Activated CD8-positive, alpha-beta T cell treated with anti-CD3 and anti-CD28 coated beads, Interleukin-2, amount 10 ng/mL, durations not matched to agents 7 days and 5 days (primary cell): ENCODE measurements around the gene SLC16A7. TPM values are rescaled to one million over a fixed set of nuclear protein-coding genes. Genes with fewer than 3 reads are reported as not detected.

Experiments used
- ATAC-seq: fragments of 150-1000 bp; cut with Tn5 transposase; one replicate; pipeline ENCODE4 v1.10.0; 2021; ENCODE audit warnings: moderate library complexity
- CTCF ChIA-PET: fragments of 350-600 bp; sonication (Branson Sonifier 250); formaldehyde crosslinking; loops from one replicate; lab custom pipeline; 2021; ENCODE audit warnings: antibody characterized with exemption; lab: Charles Lee
- POLR2A ChIA-PET: fragments of 350-600 bp; sonication (Branson Sonifier 250); formaldehyde crosslinking; loops from one replicate; lab custom pipeline; 2021; ENCODE audit warnings: antibody characterized with exemption; lab: Charles Lee
- DNase-seq: peaks from one replicate; pipeline ENCODE4 v3.0.0-alpha.2; 2020
- H3K27ac Mint-ChIP-seq: one replicate; pipeline ENCODE4 v1.8.0; 2021; ENCODE audit warnings: mild to moderate bottlenecking, mixed read lengths
- H3K27me3 Mint-ChIP-seq: one replicate; pipeline ENCODE4 v1.8.0; 2021; ENCODE audit warnings: low read depth, mixed read lengths
- H3K36me3 Mint-ChIP-seq: one replicate; pipeline ENCODE4 v1.8.0; 2021; ENCODE audit warnings: low read depth, mixed read lengths
- H3K4me1 Mint-ChIP-seq: one replicate; pipeline ENCODE4 v1.8.0; 2021; ENCODE audit warnings: low read depth, mixed read lengths
- H3K4me3 Mint-ChIP-seq: one replicate; pipeline ENCODE4 v1.8.0; 2021; ENCODE audit warnings: mild to moderate bottlenecking, mixed read lengths
- H3K9me3 Mint-ChIP-seq: one replicate; pipeline ENCODE4 v1.8.0; 2022; ENCODE audit warnings: mixed read lengths; ENCODE audit not compliant: insufficient read depth
- total RNA-seq, 2 experiments: library from RNA; stranded (reverse); gene quantifications; one replicate each; pipeline ENCODE4 v1.2.3, GENCODE V29; 2021

Gene SLC16A7
- 10 to 100 TPM; 35.9 to 38.8 TPM for total RNA-seq

GRCh38 chr12:59595883-59596540 lies at the start of gene SLC16A7:
TSS of gene SLC16A7 (plus strand) at chr12:59596029. CDS start at chr12:59704802, 108,773 bp downstream.
- peak within 1 kb of the TSS; percentile 87 for H3K4me3 Mint-ChIP-seq
- ATAC-seq, result peak; percentile 58
- peak within 1 kb of the TSS; percentile 97 for H3K27ac Mint-ChIP-seq
- peaks cover 30% of the 10 kb centered on the region for H3K36me3 Mint-ChIP-seq
- POLR2A ChIA-PET, result interaction anchor here (0.7 to 1.8 kb wide), 7 partner anchors 10 to 150 kb away, joined by 3 to 4 read pairs (median 3); no protein-coding TSS in a partner anchor
- peaks cover 39% of the 10 kb centered on the region for H3K4me1 Mint-ChIP-seq
- H3K27me3 Mint-ChIP-seq, result no peaks in the 10 kb centered on the region
- DNase-seq, result peak; percentile 89
- H3K9me3 Mint-ChIP-seq, result no peaks in the 10 kb centered on the region
- CTCF ChIA-PET, result interaction anchor here (0.8 to 1.9 kb wide), 2 partner anchors 11 to 54 kb away, joined by 3 to 5 read pairs; no protein-coding TSS in a partner anchor

- no peak overlapping the region for H3K4me3 Mint-ChIP-seq
- H3K4me1 Mint-ChIP-seq, result peaks cover 7% of the 10 kb centered on the region
- no peaks in the 10 kb centered on the region for H3K27me3 Mint-ChIP-seq
- DNase-seq (no peak), ATAC-seq (no peak)
- H3K27ac Mint-ChIP-seq, result no peak overlapping the region
- POLR2A ChIA-PET, result no interaction called here
- H3K9me3 Mint-ChIP-seq, result no peaks in the 10 kb centered on the region
- CTCF ChIA-PET, result interaction anchor here (1.7 kb wide), 1 partner anchor 287 kb away, joined by 4 read pairs; no protein-coding TSS in a partner anchor
- no peaks in the 10 kb centered on the region for H3K36me3 Mint-ChIP-seq
Measured at GRCh38 chr12:59548930-59549329, 46.9 kb upstream of the SLC16A7 start.

- Mint-ChIP-seq H3K9me3 (no peaks in the 10 kb centered on the region), H3K36me3 (no peaks in the 10 kb centered on the region), H3K4me1 (no peaks in the 10 kb centered on the region), H3K27ac (no peak overlapping the region), H3K27me3 (peaks cover 2% of the 10 kb centered on the region), H3K4me3 (no peak overlapping the region)
- DNase-seq (no peak), ATAC-seq (no peak)
- ChIA-PET CTCF (no interaction called here), POLR2A (no interaction called here)
Measured at GRCh38 chr12:59559696-59560095, 36.1 kb upstream of the SLC16A7 start.

GRCh38 chr12:59570145-59570544 lies 25.7 kb upstream of the SLC16A7 start:
- ChIA-PET POLR2A (no interaction called here), CTCF (no interaction called here)
- H3K36me3 Mint-ChIP-seq, result no peaks in the 10 kb centered on the region

GRCh38 chr12:59574406-59574805 lies 21.4 kb upstream of the SLC16A7 start:
- ChIA-PET CTCF (no interaction called here), POLR2A (no interaction called here)
- no peak overlapping the region for H3K4me3 Mint-ChIP-seq
- H3K27ac Mint-ChIP-seq, result no peak overlapping the region
- no peaks in the 10 kb centered on the region for H3K27me3 Mint-ChIP-seq
- H3K4me1 Mint-ChIP-seq, result peaks cover 27% of the 10 kb centered on the region
- ATAC-seq (no peak), DNase-seq (no peak)
- no peaks in the 10 kb centered on the region for H3K9me3 Mint-ChIP-seq
- H3K36me3 Mint-ChIP-seq, result peaks cover 12% of the 10 kb centered on the region

More at GRCh38 chr12:59570145-59570544, 25.7 kb upstream of the SLC16A7 start:
- ATAC-seq (no peak), DNase-seq (no peak)
- peaks cover 3% of the 10 kb centered on the region for H3K27me3 Mint-ChIP-seq
- H3K9me3 Mint-ChIP-seq, result no peaks in the 10 kb centered on the region
- H3K27ac Mint-ChIP-seq, result no peak overlapping the region
- no peak overlapping the region for H3K4me3 Mint-ChIP-seq
- peaks cover 4% of the 10 kb centered on the region for H3K4me1 Mint-ChIP-seq

- ChIA-PET CTCF (no interaction called here), POLR2A (no interaction called here)
- no peaks in the 10 kb centered on the region for H3K27me3 Mint-ChIP-seq
- no peak overlapping the region for H3K4me3 Mint-ChIP-seq
- H3K27ac Mint-ChIP-seq, result no peak overlapping the region
- ATAC-seq, result no peak
- H3K9me3 Mint-ChIP-seq, result no peaks in the 10 kb centered on the region
- peaks cover 20% of the 10 kb centered on the region for H3K36me3 Mint-ChIP-seq
- H3K4me1 Mint-ChIP-seq, result peaks cover 32% of the 10 kb centered on the region
- DNase-seq, result no peak
Measured at GRCh38 chr12:59575826-59576225, 20.0 kb upstream of the SLC16A7 start.

- H3K4me3 Mint-ChIP-seq, result peak overlapping the region; percentile 1
- H3K27me3 Mint-ChIP-seq, result no peaks in the 10 kb centered on the region
- POLR2A ChIA-PET, result no interaction called here
Measured at GRCh38 chr12:59578254-59578653, 17.6 kb upstream of the SLC16A7 start.

GRCh38 chr12:59579631-59580030 lies 16.2 kb upstream of the SLC16A7 start:
- Mint-ChIP-seq H3K4me3 (no peak overlapping the region), H3K27me3 (no peaks in the 10 kb centered on the region), H3K27ac (no peak overlapping the region), H3K9me3 (no peaks in the 10 kb centered on the region), H3K4me1 (peaks cover 44% of the 10 kb centered on the region), H3K36me3 (peaks cover 20% of the 10 kb centered on the region)
- DNase-seq, result no peak
- POLR2A ChIA-PET, result no interaction called here
- no peak for ATAC-seq
- CTCF ChIA-PET, result no interaction called here

More at GRCh38 chr12:59578254-59578653, 17.6 kb upstream of the SLC16A7 start:
- Mint-ChIP-seq H3K9me3 (no peaks in the 10 kb centered on the region), H3K4me1 (peaks cover 42% of the 10 kb centered on the region), H3K27ac (peak overlapping the region; percentile 31), H3K36me3 (peaks cover 20% of the 10 kb centered on the region)
- no peak for DNase-seq
- CTCF ChIA-PET, result no interaction called here
- peak; percentile 33 for ATAC-seq

GRCh38 chr12:59580050-59580449 lies 15.8 kb upstream of the SLC16A7 start:
- ChIA-PET POLR2A (no interaction called here), CTCF (no interaction called here)
- no peak overlapping the region for H3K4me3 Mint-ChIP-seq
- no peaks in the 10 kb centered on the region for H3K9me3 Mint-ChIP-seq
- ATAC-seq, result no peak
- peaks cover 44% of the 10 kb centered on the region for H3K4me1 Mint-ChIP-seq
- H3K36me3 Mint-ChIP-seq, result peaks cover 20% of the 10 kb centered on the region
- no peak overlapping the region for H3K27ac Mint-ChIP-seq
- no peaks in the 10 kb centered on the region for H3K27me3 Mint-ChIP-seq
- no peak for DNase-seq

- H3K4me3 Mint-ChIP-seq, result no peak overlapping the region
- ChIA-PET CTCF (no interaction called here), POLR2A (no interaction called here)
- peaks cover 32% of the 10 kb centered on the region for H3K4me1 Mint-ChIP-seq
- DNase-seq (peak; percentile 49), ATAC-seq (peak; percentile 62)
- no peaks in the 10 kb centered on the region for H3K9me3 Mint-ChIP-seq
- H3K27ac Mint-ChIP-seq, result peak overlapping the region; percentile 30
- H3K36me3 Mint-ChIP-seq, result peaks cover 13% of the 10 kb centered on the region
- H3K27me3 Mint-ChIP-seq, result no peaks in the 10 kb centered on the region
Measured at GRCh38 chr12:59583003-59583712, 12.7 kb upstream of the SLC16A7 start.

- no peak for ATAC-seq
- Mint-ChIP-seq H3K36me3 (no peaks in the 10 kb centered on the region), H3K4me3 (no peak overlapping the region), H3K27me3 (no peaks in the 10 kb centered on the region), H3K27ac (no peak overlapping the region), H3K9me3 (no peaks in the 10 kb centered on the region), H3K4me1 (peaks cover 12% of the 10 kb centered on the region)
- ChIA-PET POLR2A (no interaction called here), CTCF (no interaction called here)
- no peak for DNase-seq
Measured at GRCh38 chr12:59587710-59588109, 8.1 kb upstream of the SLC16A7 start.

- DNase-seq (no peak), ATAC-seq (no peak)
- peaks cover 29% of the 10 kb centered on the region for H3K4me1 Mint-ChIP-seq
- H3K4me3 Mint-ChIP-seq, result no peak overlapping the region
- H3K27me3 Mint-ChIP-seq, result no peaks in the 10 kb centered on the region
- ChIA-PET POLR2A (no interaction called here), CTCF (no interaction called here)
- peaks cover 13% of the 10 kb centered on the region for H3K36me3 Mint-ChIP-seq
- H3K27ac Mint-ChIP-seq, result no peak overlapping the region
- H3K9me3 Mint-ChIP-seq, result no peaks in the 10 kb centered on the region
Measured at GRCh38 chr12:59593761-59594160, 2.1 kb upstream of the SLC16A7 start.
